Measurements from ENCODE around the gene HOXA13. TPM values are rescaled to one million over a fixed set of nuclear protein-coding genes. Genes with fewer than 3 reads are reported as not detected.

HOXA13 gene
- total RNA-seq, 1 donor from 2014 or later, result not detected

DNA sequence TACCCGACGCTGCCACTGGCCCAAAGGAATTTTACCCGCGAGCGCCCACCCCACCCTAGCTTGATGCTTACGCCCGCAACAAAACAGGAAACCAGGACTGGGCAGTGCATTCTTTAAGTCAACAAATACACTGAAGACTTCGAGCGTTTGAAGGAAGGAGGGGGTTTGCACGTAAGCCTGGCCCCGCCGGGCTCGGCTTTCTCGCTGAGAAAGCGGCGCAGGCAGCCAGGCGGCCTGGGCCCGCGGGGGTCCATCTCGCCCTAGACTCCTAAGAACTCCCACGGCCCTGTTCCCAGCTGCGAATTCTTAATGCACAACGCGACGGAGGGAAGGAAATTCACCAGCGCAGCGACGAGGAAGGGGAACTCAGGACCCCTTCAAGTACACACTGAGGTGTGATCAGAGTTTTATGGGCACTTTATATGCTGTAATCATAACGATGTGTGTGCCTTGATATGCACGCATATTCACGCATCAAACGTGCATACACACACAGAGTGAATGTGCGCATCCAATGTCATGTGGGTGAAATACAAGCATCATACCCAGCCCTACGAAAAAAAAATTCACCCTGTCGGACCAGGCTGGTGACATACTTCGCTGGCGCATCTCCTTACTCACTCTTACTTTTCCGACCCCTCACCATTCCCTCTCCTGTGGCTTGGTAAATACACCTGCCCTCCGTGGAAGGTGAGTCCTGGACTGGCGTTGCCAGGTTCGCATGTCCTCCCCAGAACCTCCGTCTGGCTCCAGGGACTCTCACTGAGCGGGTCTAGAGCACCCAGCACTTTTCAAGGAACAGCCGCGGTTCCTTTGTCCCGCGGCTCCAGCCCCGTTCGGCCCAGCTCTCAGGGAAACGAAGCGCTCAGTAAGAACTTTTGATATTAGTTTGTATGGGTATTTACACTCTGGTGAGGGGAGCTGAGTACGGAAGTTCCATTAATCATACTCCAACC, 5.7 kb upstream of the HOXA13 start:
- ChIA-PET CTCF (interaction anchor here (0.7 to 1.8 kb wide), 2 partner anchors 11 to 569 kb away, joined by 3 to 5 read pairs; no protein-coding TSS in a partner anchor), POLR2A (no interaction called here)
- ATAC-seq (ENCODE audit: low read depth), result no peak
- H3K4me1 Mint-ChIP-seq, result peaks cover 30% of the 10 kb centered on the region
- intact Hi-C loops (cut with micrococcal nuclease), result no loop called here
- TF ChIP-seq, protein P1, sequence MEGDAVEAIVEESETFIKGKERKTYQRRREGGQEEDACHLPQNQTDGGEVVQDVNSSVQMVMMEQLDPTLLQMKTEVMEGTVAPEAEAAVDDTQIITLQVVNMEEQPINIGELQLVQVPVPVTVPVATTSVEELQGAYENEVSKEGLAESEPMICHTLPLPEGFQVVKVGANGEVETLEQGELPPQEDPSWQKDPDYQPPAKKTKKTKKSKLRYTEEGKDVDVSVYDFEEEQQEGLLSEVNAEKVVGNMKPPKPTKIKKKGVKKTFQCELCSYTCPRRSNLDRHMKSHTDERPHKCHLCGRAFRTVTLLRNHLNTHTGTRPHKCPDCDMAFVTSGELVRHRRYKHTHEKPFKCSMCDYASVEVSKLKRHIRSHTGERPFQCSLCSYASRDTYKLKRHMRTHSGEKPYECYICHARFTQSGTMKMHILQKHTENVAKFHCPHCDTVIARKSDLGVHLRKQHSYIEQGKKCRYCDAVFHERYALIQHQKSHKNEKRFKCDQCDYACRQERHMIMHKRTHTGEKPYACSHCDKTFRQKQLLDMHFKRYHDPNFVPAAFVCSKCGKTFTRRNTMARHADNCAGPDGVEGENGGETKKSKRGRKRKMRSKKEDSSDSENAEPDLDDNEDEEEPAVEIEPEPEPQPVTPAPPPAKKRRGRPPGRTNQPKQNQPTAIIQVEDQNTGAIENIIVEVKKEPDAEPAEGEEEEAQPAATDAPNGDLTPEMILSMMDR (IDR thresholded peaks at IDR 0.05), result no peak
- H3K27ac Mint-ChIP-seq, result peak overlapping the region; percentile 26
- H3K27me3 Mint-ChIP-seq, result peaks cover 85% of the 10 kb centered on the region
- no peak overlapping the region for H3K4me3 Mint-ChIP-seq
- H3K36me3 Mint-ChIP-seq (ENCODE audit: low read depth), result no peaks in the 10 kb centered on the region
- H3K9me3 Mint-ChIP-seq, result no peaks in the 10 kb centered on the region
- no peak for DNase-seq

DNA sequence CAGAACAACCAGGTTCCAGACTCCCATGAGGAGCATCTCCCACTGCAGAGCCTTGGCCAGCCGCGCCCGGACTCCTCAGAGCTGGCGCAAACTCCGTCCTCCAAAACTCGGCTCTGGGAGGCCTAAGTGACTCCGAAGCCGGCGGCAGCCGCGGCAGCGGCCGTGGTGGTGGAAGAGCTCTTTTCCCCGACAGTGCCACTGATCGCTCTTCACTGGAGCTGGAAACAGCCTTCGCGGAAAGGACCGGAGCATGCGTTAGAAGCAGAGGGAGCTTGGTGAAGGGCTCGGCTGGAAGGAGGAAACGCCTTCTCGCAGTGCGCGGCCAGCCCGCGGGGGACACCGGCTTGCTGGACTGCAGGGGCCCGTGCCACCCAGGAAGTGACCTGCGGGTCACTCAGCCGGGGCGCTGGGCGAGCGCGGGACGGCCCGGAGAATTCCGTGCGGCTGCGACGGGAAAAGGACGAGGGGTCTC, 5.0 kb upstream of the HOXA13 start:
- DNase-seq (no peak), ATAC-seq (ENCODE audit: low read depth) (no peak)
- ChIA-PET POLR2A (no interaction called here), CTCF (interaction anchor here (0.6 to 1.8 kb wide), 3 partner anchors 10 to 570 kb away, joined by 3 to 5 read pairs (median 4); no protein-coding TSS in a partner anchor)
- H3K4me3 Mint-ChIP-seq, result no peak overlapping the region
- H3K27me3 Mint-ChIP-seq, result peaks cover 81% of the 10 kb centered on the region
- intact Hi-C loops (cut with micrococcal nuclease), result no loop called here
- TF ChIP-seq, protein P1 (IDR thresholded peaks at IDR 0.05), result no peak
- no peaks in the 10 kb centered on the region for H3K9me3 Mint-ChIP-seq
- no peaks in the 10 kb centered on the region for H3K36me3 Mint-ChIP-seq (ENCODE audit: low read depth)
- H3K4me1 Mint-ChIP-seq, result peaks cover 29% of the 10 kb centered on the region
- H3K27ac Mint-ChIP-seq, result no peak overlapping the region

DNA sequence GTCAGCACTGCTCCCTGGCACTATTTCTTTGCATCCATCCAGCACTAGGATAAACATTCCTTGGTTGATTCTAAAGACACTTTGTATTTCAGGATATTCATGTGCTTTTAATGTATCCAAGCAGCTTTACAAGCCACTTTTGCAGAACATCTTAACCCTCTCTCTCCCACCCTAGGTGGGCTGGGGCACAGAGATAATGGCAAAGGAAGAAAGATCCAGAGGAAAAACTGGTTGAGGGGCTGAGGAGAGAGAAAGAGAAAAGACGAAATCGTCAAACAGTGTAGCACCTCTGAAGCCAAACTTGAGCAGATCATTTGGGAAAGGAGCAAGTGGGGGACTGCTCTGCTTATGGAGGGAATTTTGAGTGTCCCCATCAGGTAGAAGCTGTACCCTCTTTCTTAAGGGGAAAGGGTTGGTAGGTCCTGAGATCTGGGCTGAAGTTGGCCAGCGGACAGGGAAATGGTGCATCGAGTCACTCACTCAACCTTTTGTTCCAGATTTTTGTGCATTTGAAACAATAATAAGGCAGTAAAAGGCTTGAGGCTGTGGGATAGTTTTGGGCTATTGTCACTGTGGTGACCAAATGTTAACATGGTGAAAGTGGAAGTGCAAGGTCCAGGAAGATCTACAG, 4.2 kb upstream of the HOXA13 start:
- H3K27ac Mint-ChIP-seq, result no peak overlapping the region
- ChIA-PET POLR2A (no interaction called here), CTCF (no interaction called here)
- no peak overlapping the region for H3K4me3 Mint-ChIP-seq
- H3K36me3 Mint-ChIP-seq (ENCODE audit: low read depth), result no peaks in the 10 kb centered on the region
- peaks cover 30% of the 10 kb centered on the region for H3K4me1 Mint-ChIP-seq
- DNase-seq (no peak), ATAC-seq (ENCODE audit: low read depth) (no peak)
- H3K9me3 Mint-ChIP-seq, result no peaks in the 10 kb centered on the region
- intact Hi-C loops (cut with micrococcal nuclease), result loop anchor here (2.0 kb wide), 1 partner anchor 37 kb away; no protein-coding TSS in a partner anchor
- H3K27me3 Mint-ChIP-seq, result peaks cover 78% of the 10 kb centered on the region
- TF ChIP-seq, protein P1 (IDR thresholded peaks at IDR 0.05), result no peak

DNA sequence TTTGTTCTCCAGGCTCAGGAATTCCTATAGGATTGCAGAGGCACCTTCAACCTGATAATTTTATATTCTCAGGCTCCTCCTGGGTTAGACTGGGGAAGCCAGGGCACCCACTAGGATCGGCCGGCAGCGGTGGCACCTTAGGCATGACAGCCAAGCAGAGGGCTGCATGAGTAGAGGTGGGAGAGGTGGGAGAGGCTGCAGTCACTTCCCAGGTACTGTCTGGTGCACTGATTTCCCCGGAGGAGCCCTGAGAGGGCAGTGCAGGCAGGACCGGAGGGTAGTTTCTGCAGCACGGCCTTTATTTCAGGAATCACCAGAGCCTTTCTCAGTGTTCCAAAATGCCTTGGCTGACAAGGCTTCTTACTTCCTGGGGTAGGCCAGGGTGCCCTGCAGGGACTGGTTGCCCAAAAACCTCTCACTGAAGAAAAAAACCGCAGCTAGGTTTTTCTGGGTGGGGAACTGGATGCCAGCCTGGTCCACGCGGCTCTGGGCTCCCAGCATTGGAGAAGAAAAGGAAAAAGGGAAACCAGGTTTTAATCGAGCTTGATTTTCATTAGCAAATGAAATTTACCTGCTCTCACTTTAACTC, 3.6 kb upstream of the HOXA13 start:
- DNase-seq, result no peak
- intact Hi-C loops (cut with micrococcal nuclease), result loop anchor here (2.0 kb wide), 1 partner anchor 37 kb away; no protein-coding TSS in a partner anchor
- H3K4me3 Mint-ChIP-seq, result no peak overlapping the region

More for the DNA sequence above, 3.6 kb upstream of the HOXA13 start:
- ATAC-seq (ENCODE audit: low read depth), result no peak
- Mint-ChIP-seq H3K27me3 (peaks cover 73% of the 10 kb centered on the region), H3K4me1 (peaks cover 33% of the 10 kb centered on the region), H3K9me3 (no peaks in the 10 kb centered on the region), H3K27ac (no peak overlapping the region), H3K36me3 (ENCODE audit: low read depth) (no peaks in the 10 kb centered on the region)
- ChIA-PET CTCF (no interaction called here), POLR2A (no interaction called here)
- TF ChIP-seq, protein P1 (IDR thresholded peaks at IDR 0.05), result no peak

Data from activated B cell treated with CpG ODN at 0.5 μM for 24 hours (primary cell).